DOHH2 (cell line): ENCODE results near the gene RGS7.

Experiments used
- H3F3A ChIP-seq: fragments of 200-600 bp; sonication (generic), shearing (Covaris generic); 2 replicates; pipeline ENCODE4 v1.6.0; 2016; ENCODE audit warnings: antibody characterized with exemption, mild to moderate bottlenecking; ENCODE audit not compliant: control insufficient read depth, insufficient read depth
- H3K27ac ChIP-seq: fragments of 200-600 bp; sonication (generic); 2 replicates; pipeline ENCODE4 v1.5.1; 2014; ENCODE audit warnings: low read depth, mild to moderate bottlenecking, low read length, moderate library complexity
- H3K27me3 ChIP-seq: fragments of 200-600 bp; sonication (generic); 2 replicates; pipeline ENCODE4 v1.6.1; 2014; ENCODE audit warnings: mild to moderate bottlenecking, low read length, mixed read lengths; ENCODE audit not compliant: control insufficient read depth
- H3K36me3 ChIP-seq: fragments of 200-600 bp; sonication (generic); 2 replicates; pipeline ENCODE4 v1.6.1; 2014; ENCODE audit warnings: mild to moderate bottlenecking, low read length, moderate library complexity, mixed read lengths; ENCODE audit not compliant: control insufficient read depth
- H3K4me1 ChIP-seq: fragments of 200-600 bp; sonication (generic); 2 replicates; pipeline ENCODE4 v1.6.1; 2014; ENCODE audit warnings: mild to moderate bottlenecking, low read length, mixed read lengths; ENCODE audit not compliant: control insufficient read depth
- H3K4me2 ChIP-seq: fragments of 200-600 bp; sonication (generic); 2 replicates; pipeline ENCODE4 v1.6.0; 2014; ENCODE audit warnings: mild to moderate bottlenecking, low read length, moderate library complexity
- H3K4me3 ChIP-seq: fragments of 200-600 bp; sonication (generic); 2 replicates; pipeline ENCODE4 v1.5.1; 2014; ENCODE audit warnings: mild to moderate bottlenecking, low read length, mixed read lengths
- H3K79me2 ChIP-seq: fragments of 200-600 bp; sonication (generic); 2 replicates; pipeline ENCODE4 v1.6.1; 2014; ENCODE audit warnings: mild to moderate bottlenecking, low read length, mixed read lengths; ENCODE audit not compliant: control insufficient read depth
- H3K9me2 ChIP-seq: fragments of 200-600 bp; sonication (generic); replicated peaks from 2 replicates; pipeline ENCODE4 v1.6.1; 2014; ENCODE audit warnings: mild to moderate bottlenecking, low read length, mixed read lengths; ENCODE audit not compliant: control insufficient read depth
- H3K9me3 ChIP-seq: fragments of 200-600 bp; sonication (generic); 2 replicates; pipeline ENCODE4 v1.6.1; 2014; ENCODE audit warnings: antibody characterized with exemption, low read length, mixed read lengths; ENCODE audit not compliant: control insufficient read depth, insufficient read depth
- H4K20me1 ChIP-seq: fragments of 200-600 bp; sonication (generic); 2 replicates; pipeline ENCODE4 v1.6.0; 2014; ENCODE audit warnings: low read depth, mild to moderate bottlenecking, antibody characterized with exemption, low read length, moderate library complexity; ENCODE audit not compliant: control insufficient read depth, insufficient read depth
- CTCF ChIP-seq: fragments of 200-600 bp; sonication (generic); IDR thresholded peaks from one replicate; pipeline ENCODE4 v1.5.1; 2014; ENCODE audit warnings: antibody characterized with exemption, mild to moderate bottlenecking, low read depth, low read length; ENCODE audit not compliant: poor library complexity, severe bottlenecking
- EZH2phosphoT487 ChIP-seq: fragments of 200-600 bp; sonication (generic); IDR thresholded peaks from 2 replicates; pipeline ENCODE4 v1.6.1; 2017; ENCODE audit warnings: borderline replicate concordance, mild to moderate bottlenecking, antibody characterized with exemption, low read length, moderate library complexity, mixed read lengths

Gene RGS7

GRCh38 chr1:240941701-240942370 lies 415.2 kb downstream of the RGS7 start:
- Histone ChIP-seq H4K20me1 (no peaks in the 10 kb centered on the region), H3K4me1 (no peaks in the 10 kb centered on the region), H3K9me3 (no peaks in the 10 kb centered on the region; the same call in 1 of the 2 replicates), H3K9me2 (no peaks in the 10 kb centered on the region), H3K79me2 (no peaks in the 10 kb centered on the region), H3K4me3 (no peak overlapping the region), H3K36me3 (no peaks in the 10 kb centered on the region), H3K4me2 (no peak overlapping the region), H3K27ac (no peak overlapping the region), H3K27me3 (no peaks in the 10 kb centered on the region), H3F3A (no peaks in the 10 kb centered on the region)
- TF ChIP-seq EZH2phosphoT487 (no peak), CTCF (no peak)

- Histone ChIP-seq H3K27ac (no peak overlapping the region), H3K27me3 (no peaks in the 10 kb centered on the region), H3F3A (no peaks in the 10 kb centered on the region), H3K4me2 (no peak overlapping the region), H3K79me2 (no peaks in the 10 kb centered on the region), H3K36me3 (no peaks in the 10 kb centered on the region), H3K4me1 (peaks cover 8% of the 10 kb centered on the region), H3K9me2 (no peaks in the 10 kb centered on the region), H3K9me3 (no peaks in the 10 kb centered on the region; the same call in 1 of the 2 replicates), H4K20me1 (no peaks in the 10 kb centered on the region), H3K4me3 (no peak overlapping the region)
- TF ChIP-seq EZH2phosphoT487 (no peak), CTCF (no peak)
Measured at GRCh38 chr1:240936911-240937668, 419.9 kb downstream of the RGS7 start.

GRCh38 chr1:240935920-240936319 lies 421.1 kb downstream of the RGS7 start:
- Histone ChIP-seq H3K27me3 (no peaks in the 10 kb centered on the region), H3K4me3 (no peak overlapping the region), H3K79me2 (no peaks in the 10 kb centered on the region), H3K4me1 (peaks cover 8% of the 10 kb centered on the region), H4K20me1 (no peaks in the 10 kb centered on the region), H3K27ac (no peak overlapping the region), H3K4me2 (no peak overlapping the region), H3F3A (no peaks in the 10 kb centered on the region), H3K9me2 (no peaks in the 10 kb centered on the region), H3K36me3 (no peaks in the 10 kb centered on the region), H3K9me3 (no peaks in the 10 kb centered on the region; the same call in 1 of the 2 replicates)
- TF ChIP-seq EZH2phosphoT487 (no peak), CTCF (no peak)
